Loucy (cell line): ENCODE measurements around the gene RTN4.

ENCODE experiments used
- EZH2phosphoT487 ChIP-seq: fragments of 200-600 bp; IDR thresholded peaks from 2 replicates; pipeline ENCODE4 v1.6.1; 2018; ENCODE audit warnings: antibody characterized with exemption, mild to moderate bottlenecking, moderate library complexity, borderline replicate concordance
- TF ChIP-seq, protein P1 (sequence below): fragments of 200-600 bp; sonication (generic); conservative IDR thresholded peaks from 2 replicates; pipeline ENCODE4 v1.5.1; 2014; ENCODE audit warnings: mild to moderate bottlenecking, antibody characterized with exemption, low read length

- TF ChIP-seq, protein P1, sequence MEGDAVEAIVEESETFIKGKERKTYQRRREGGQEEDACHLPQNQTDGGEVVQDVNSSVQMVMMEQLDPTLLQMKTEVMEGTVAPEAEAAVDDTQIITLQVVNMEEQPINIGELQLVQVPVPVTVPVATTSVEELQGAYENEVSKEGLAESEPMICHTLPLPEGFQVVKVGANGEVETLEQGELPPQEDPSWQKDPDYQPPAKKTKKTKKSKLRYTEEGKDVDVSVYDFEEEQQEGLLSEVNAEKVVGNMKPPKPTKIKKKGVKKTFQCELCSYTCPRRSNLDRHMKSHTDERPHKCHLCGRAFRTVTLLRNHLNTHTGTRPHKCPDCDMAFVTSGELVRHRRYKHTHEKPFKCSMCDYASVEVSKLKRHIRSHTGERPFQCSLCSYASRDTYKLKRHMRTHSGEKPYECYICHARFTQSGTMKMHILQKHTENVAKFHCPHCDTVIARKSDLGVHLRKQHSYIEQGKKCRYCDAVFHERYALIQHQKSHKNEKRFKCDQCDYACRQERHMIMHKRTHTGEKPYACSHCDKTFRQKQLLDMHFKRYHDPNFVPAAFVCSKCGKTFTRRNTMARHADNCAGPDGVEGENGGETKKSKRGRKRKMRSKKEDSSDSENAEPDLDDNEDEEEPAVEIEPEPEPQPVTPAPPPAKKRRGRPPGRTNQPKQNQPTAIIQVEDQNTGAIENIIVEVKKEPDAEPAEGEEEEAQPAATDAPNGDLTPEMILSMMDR: no peak
- no peak for TF ChIP-seq EZH2phosphoT487
Measured at GRCh38 chr2:55097461-55098410, 47.5 kb upstream of the RTN4 start.
